Activated CD4-positive, alpha-beta T cell treated with anti-CD3 and anti-CD28 coated beads, Interleukin-2, amount 10 ng/mL, durations not matched to agents 7 days and 5 days (primary cell): ENCODE results near the gene ADRA2B. TPM values are rescaled to one million over a fixed set of nuclear protein-coding genes. Genes with fewer than 3 reads are reported as not detected.
A peak's percentile ranks its signal among the peaks of the same experiment; 100 is the strongest.

Source experiments
- CTCF ChIA-PET: fragments of 350-600 bp; sonication (Branson Sonifier 250); formaldehyde crosslinking; loops from one replicate; lab custom pipeline; 2021; ENCODE audit warnings: antibody characterized with exemption; lab: Charles Lee
- POLR2A ChIA-PET: fragments of 350-600 bp; sonication (Branson Sonifier 250); formaldehyde crosslinking; loops from one replicate; lab custom pipeline; 2021; ENCODE audit warnings: antibody characterized with exemption; lab: Charles Lee
- DNase-seq: peaks from one replicate; pipeline ENCODE4 v3.0.0-alpha.2; 2020
- H3K27ac Mint-ChIP-seq: one replicate; pipeline ENCODE4 v1.8.0; 2021; ENCODE audit warnings: mild to moderate bottlenecking, moderate library complexity, mixed read lengths
- H3K27me3 Mint-ChIP-seq: one replicate; pipeline ENCODE4 v1.8.0; 2021; ENCODE audit warnings: mixed read lengths
- H3K36me3 Mint-ChIP-seq: one replicate; pipeline ENCODE4 v1.8.0; 2021; ENCODE audit warnings: low read depth, mixed read lengths
- H3K4me1 Mint-ChIP-seq: one replicate; pipeline ENCODE4 v1.8.0; 2021; ENCODE audit warnings: mixed read lengths
- H3K4me3 Mint-ChIP-seq: one replicate; pipeline ENCODE4 v1.8.0; 2021; ENCODE audit warnings: mild to moderate bottlenecking, moderate library complexity, mixed read lengths
- H3K9me3 Mint-ChIP-seq: one replicate; pipeline ENCODE4 v1.8.0; 2021; ENCODE audit warnings: mixed read lengths
- total RNA-seq, 2 experiments: library from RNA; stranded (reverse); gene quantifications; one replicate each; pipeline ENCODE4 v1.2.3, GENCODE V29; 2021

Gene ADRA2B
- total RNA-seq, 2 experiments from 2014 or later, result 0.06 TPM; not detected in 1

DNA sequence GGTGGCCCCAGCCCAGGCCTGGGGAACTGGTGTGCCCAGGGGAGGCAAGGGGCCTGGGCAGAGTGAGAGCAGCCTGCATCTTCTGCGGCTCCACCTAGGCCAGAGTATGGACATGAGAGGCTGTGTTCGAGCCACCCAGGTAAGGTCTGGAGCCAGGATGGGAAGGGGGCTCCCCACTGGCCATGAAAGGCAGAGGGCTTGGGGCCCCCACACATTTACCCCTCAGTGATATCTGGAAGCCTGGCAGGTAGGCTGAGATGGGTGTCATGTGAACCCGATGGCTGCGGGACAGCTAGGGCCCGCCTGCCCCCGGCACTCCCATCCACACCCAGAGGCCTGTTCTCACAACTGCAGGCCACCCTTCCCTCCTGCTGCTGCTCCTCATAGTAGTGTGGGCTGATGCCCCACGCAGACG is 13.2 kb downstream of the ADRA2B start:
- Mint-ChIP-seq H3K27me3 (no peaks in the 10 kb centered on the region), H3K36me3 (peaks cover 2% of the 10 kb centered on the region), H3K27ac (no peak overlapping the region), H3K4me1 (no peaks in the 10 kb centered on the region), H3K4me3 (no peak overlapping the region), H3K9me3 (peaks cover 12% of the 10 kb centered on the region)
- CTCF ChIA-PET, result interaction anchor here (1.2 kb wide), 1 partner anchor 11 kb away, joined by 7 read pairs; no protein-coding TSS in a partner anchor
- DNase-seq, result no peak
- POLR2A ChIA-PET, result no interaction called here

DNA sequence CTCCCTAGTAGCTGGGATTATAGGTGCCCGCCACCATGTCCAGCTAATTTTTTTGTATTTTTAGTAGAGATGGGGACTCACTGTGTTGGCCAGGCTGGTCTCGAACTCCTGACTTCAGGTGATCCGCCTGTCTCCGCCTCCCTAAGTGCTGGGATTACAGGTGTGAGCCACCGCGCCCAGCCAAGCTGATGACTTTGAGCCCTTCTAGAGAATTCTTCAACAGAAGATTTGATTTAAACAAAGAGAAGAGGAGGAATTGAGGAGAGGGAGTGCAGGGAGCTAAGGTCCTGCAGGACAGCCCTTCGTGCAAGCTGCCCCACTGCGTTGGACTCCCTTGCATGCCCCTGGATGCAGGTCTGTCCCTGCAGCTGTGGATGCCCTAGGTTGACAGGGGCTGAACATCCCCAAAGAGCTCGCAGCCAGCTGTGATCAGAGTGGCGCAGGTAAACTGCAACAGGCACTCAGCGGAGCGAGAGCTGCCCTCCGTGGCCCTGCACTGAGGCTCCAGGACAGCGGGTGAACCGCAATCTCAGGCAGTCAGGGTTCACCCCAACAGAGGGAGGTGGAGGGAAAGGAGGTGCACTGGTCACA is 13.7 kb downstream of the ADRA2B start:
- Mint-ChIP-seq H3K4me3 (no peak overlapping the region), H3K27ac (no peak overlapping the region), H3K9me3 (peaks cover 12% of the 10 kb centered on the region), H3K27me3 (no peaks in the 10 kb centered on the region), H3K4me1 (no peaks in the 10 kb centered on the region), H3K36me3 (peaks cover 2% of the 10 kb centered on the region)
- no peak for DNase-seq
- ChIA-PET CTCF (interaction anchor here (1.0 to 1.2 kb wide), 3 partner anchors 11 to 81 kb away, joined by 3 to 7 read pairs (median 4); partner anchors contain the start of gene ADRA2B), POLR2A (no interaction called here)

DNA sequence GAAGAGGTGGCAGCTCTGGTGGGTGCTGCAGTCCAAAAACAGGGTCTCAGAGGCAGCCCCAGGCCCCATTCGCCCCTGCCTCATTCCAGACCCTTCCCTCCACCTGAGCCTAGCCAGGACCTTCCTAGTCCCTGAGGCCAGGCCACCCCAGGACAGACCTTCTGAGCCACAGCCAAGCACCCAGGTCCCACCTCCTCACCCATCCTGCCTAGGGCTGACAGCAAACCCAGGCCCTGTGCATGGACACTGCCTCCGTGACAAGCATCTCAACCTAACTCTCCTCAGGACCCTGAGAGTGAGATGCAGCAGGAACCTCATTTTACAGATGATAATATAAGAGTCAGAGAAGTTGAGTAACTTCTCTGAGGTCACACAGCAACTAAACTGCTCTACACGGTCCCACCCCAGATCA is 15.5 kb downstream of the ADRA2B start:
- DNase-seq, result no peak
- ChIA-PET CTCF (no interaction called here), POLR2A (no interaction called here)
- peaks cover 2% of the 10 kb centered on the region for H3K36me3 Mint-ChIP-seq
- H3K4me1 Mint-ChIP-seq, result no peaks in the 10 kb centered on the region
- H3K9me3 Mint-ChIP-seq, result peaks cover 12% of the 10 kb centered on the region
- no peak overlapping the region for H3K27ac Mint-ChIP-seq
- H3K27me3 Mint-ChIP-seq, result no peaks in the 10 kb centered on the region
- H3K4me3 Mint-ChIP-seq, result no peak overlapping the region

DNA sequence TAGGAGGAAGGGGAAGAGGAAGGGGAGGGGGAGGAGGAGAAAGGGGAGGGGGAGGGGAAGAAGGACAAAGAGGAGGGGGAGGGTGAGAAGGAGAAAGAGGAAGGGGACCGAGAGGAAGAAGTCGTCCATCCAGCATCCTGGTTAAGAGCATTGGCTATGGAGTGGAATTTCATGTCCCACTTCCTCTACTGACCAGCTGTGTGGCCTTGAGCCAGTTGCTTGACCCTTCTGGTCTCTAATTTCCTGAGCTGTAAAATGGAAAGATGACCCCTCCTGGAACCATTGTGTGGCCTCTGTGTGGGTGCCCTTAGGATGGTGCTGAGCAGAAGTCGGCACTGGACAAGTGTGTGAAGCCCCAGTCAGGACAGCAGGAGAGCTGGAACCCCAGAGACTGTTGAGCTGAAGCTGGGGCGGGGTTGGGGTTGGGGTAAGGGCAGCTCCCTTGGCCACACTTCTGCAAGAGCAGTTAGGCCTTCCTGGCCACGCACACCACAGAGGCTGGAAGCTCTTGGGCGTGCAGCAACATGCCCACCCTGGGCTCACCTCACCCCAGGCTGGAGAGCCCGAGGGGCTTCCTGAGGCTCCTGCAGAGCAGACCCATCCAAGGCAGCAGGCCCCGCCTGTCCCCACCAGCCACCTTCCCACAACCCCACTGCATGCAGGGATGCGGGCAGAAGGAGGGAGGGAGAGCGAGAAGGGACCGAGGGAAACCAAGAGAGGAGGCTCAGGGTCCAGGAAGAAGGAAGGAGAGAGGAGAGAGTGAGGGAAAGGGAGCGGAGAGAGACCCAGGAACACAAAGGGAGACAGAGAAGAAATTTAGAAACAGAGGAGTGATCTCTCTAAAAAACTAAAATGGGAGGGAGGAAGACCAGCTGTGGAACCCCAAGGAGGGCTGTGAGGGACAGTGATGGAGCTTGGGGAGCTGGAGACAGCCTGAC is 16.2 kb downstream of the ADRA2B start:
- POLR2A ChIA-PET, result no interaction called here
- DNase-seq, result peak; percentile 3
- H3K36me3 Mint-ChIP-seq, result peaks cover 1% of the 10 kb centered on the region
- H3K9me3 Mint-ChIP-seq, result peaks cover 5% of the 10 kb centered on the region
- H3K4me1 Mint-ChIP-seq, result no peaks in the 10 kb centered on the region
- CTCF ChIA-PET, result interaction anchor here (0.9 to 1.7 kb wide), 2 partner anchors 17 to 74 kb away, joined by 3 to 4 read pairs; no protein-coding TSS in a partner anchor
- no peak overlapping the region for H3K4me3 Mint-ChIP-seq
- no peak overlapping the region for H3K27ac Mint-ChIP-seq
- peaks cover 3% of the 10 kb centered on the region for H3K27me3 Mint-ChIP-seq

DNA sequence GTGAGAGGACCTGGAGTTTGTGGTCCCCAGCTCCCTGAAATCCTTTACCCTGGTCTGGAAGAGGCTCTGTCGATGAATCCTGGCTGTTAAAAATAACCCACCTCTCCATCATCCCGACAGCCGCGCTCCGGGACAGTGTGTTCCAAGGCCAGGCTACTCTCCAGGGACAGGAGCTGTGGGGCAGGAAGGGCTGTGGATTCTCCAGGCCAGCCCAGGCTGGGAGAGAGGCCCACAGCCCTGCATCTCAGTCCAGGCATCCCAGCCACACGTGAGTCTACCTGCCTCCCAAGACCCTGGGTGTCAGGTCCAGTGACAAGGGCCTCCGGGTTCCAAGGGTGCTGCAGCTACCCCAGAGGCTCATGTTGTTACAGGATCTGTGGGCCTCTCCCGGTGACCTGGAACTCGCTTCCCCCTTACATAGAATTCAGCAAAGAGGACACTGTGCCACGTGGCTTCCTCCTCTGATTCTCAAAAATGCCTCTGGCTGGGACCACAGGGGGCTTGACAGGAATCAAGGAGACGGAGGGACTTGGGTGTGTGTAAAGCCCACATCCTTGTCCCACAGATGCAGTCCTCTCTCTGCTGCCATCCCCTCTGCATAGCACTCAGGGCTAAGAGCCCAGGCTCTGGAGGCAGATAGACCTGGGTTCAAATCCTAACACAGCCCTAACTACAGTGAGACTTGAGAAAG is 17.3 kb downstream of the ADRA2B start:
- no peaks in the 10 kb centered on the region for H3K36me3 Mint-ChIP-seq
- no peaks in the 10 kb centered on the region for H3K4me1 Mint-ChIP-seq
- H3K4me3 Mint-ChIP-seq, result no peak overlapping the region
- POLR2A ChIA-PET, result no interaction called here
- H3K9me3 Mint-ChIP-seq, result no peaks in the 10 kb centered on the region
- H3K27ac Mint-ChIP-seq, result no peak overlapping the region
- peaks cover 8% of the 10 kb centered on the region for H3K27me3 Mint-ChIP-seq
- CTCF ChIA-PET, result interaction anchor here (1.5 to 2.0 kb wide), 3 partner anchors 10 to 75 kb away, joined by 4 read pairs; no protein-coding TSS in a partner anchor
- DNase-seq, result no peak

DNA sequence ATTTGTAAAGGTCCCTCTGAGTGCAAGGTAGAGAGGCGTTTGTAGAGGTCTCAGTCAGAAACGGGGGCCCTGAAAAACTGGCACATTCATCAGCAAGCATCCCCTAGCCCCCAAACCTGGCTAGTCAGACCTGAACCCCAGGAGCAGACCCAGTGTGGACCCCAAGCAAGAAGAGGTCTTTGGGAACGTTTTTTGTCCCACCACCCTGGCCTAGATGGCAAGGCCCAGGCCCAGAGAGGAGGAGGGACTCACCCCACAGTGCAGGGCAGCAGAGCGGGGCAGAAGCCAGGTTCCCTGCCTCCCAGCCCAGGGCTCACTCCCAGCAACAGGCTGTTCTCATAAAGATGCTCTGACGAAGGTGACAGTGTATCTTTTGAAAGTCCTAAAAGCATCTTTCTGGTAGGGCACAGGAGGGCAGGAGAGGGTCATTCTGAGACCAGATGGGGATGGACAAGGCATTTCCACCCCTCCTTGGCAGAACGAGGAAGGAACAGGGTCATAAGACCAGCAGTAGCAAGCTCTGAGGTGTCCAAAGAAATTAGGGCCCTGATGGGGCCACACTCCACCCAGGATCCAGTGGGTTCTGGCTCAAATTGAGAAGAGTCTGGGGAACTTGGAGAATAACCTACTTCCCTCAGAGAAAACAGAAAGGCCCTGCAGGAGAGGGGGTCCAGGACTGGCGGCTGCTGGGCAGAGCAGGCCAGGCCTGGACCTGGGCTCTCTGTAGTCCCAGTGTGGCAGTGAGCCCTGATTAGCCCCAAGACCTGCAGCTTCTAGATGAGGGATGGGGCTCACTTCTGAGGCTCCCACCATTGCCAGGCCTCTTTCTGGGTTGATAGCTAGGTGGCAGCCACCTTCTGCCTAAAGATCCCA is 18.2 kb downstream of the ADRA2B start:
- no peaks in the 10 kb centered on the region for H3K36me3 Mint-ChIP-seq
- CTCF ChIA-PET, result interaction anchor here (1.5 to 2.0 kb wide), 3 partner anchors 9 to 76 kb away, joined by 4 read pairs; no protein-coding TSS in a partner anchor
- H3K4me3 Mint-ChIP-seq, result no peak overlapping the region
- POLR2A ChIA-PET, result no interaction called here
- H3K27me3 Mint-ChIP-seq, result peaks cover 14% of the 10 kb centered on the region
- no peaks in the 10 kb centered on the region for H3K4me1 Mint-ChIP-seq
- no peaks in the 10 kb centered on the region for H3K9me3 Mint-ChIP-seq
- no peak overlapping the region for H3K27ac Mint-ChIP-seq
- no peak for DNase-seq

DNA sequence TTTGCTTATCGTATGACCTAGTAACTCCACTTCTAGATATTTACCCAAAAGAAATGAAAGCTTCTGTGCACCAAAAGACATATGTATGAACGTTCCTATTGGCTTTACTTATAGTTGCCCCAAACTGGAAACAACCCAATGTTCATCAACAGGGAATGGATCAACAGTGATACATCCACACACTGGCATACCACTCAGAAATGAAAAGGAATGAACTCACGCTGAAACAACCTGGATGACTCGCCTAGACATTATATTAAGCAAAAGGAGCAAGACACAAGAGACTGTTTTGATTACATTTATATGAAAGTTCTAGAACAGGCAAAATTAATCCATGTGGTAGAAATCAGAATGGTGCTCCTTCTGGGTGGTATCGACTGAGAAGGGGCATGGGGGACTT is 18.9 kb downstream of the ADRA2B start:
- no peaks in the 10 kb centered on the region for H3K9me3 Mint-ChIP-seq
- H3K27me3 Mint-ChIP-seq, result peaks cover 14% of the 10 kb centered on the region
- H3K36me3 Mint-ChIP-seq, result no peaks in the 10 kb centered on the region
- ChIA-PET POLR2A (no interaction called here), CTCF (interaction anchor here (2.0 kb wide), 1 partner anchor 11 kb away, joined by 4 read pairs; no protein-coding TSS in a partner anchor)
- no peak overlapping the region for H3K27ac Mint-ChIP-seq
- H3K4me3 Mint-ChIP-seq, result no peak overlapping the region
- H3K4me1 Mint-ChIP-seq, result no peaks in the 10 kb centered on the region
- no peak for DNase-seq

DNA sequence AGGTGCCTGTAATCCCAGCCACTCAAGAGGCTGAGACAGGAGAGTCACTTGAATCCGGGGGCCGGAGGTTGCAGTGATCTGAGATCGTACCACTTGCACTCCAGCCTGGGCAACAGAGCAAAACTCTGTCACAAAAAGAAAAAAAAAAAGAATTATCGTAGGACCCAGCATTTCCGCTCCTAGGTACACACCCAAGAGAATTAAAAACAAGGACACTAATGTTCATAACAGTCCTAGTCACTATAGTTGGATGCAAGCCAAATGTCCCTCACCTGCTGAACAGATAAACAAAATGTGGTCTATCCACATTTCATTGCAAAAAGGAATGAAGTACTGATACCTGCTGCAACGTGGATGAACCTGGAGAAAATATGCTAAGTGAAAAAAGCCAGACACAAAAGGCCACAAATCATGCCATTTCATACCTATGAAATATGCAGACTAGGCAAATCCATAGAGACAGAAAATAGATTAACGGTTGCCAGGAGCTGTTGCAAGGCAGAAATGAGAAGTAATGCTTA is 21.2 kb downstream of the ADRA2B start:
- no peak overlapping the region for H3K27ac Mint-ChIP-seq
- no peak overlapping the region for H3K4me3 Mint-ChIP-seq
- CTCF ChIA-PET, result no interaction called here
- POLR2A ChIA-PET, result no interaction called here
- H3K27me3 Mint-ChIP-seq, result peaks cover 14% of the 10 kb centered on the region
- H3K4me1 Mint-ChIP-seq, result no peaks in the 10 kb centered on the region
- no peak for DNase-seq
- H3K36me3 Mint-ChIP-seq, result no peaks in the 10 kb centered on the region
- no peaks in the 10 kb centered on the region for H3K9me3 Mint-ChIP-seq

DNA sequence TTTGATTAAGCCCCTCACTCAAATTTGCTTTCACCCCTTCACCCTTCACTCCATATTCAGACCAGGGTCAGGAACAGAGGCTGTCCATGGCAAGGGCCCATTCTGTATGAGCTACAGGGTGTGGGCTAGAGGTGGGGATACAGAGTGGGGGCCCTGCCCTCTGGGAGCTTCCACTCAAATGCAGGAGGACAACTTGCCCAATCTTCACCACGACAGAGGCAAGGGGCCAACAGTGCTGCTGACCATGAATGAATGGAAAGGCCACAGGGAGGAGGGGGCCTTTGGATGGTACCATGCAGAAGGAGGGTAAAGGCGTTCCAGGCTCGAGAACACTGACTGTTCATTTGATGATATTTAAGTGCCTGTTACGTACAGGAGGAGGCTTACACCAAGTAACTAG is 22.8 kb downstream of the ADRA2B start:
- no peak overlapping the region for H3K4me3 Mint-ChIP-seq
- peaks cover 14% of the 10 kb centered on the region for H3K27me3 Mint-ChIP-seq
- H3K4me1 Mint-ChIP-seq, result no peaks in the 10 kb centered on the region
- no peak for DNase-seq
- H3K36me3 Mint-ChIP-seq, result no peaks in the 10 kb centered on the region
- ChIA-PET POLR2A (no interaction called here), CTCF (interaction anchor here (1.6 to 1.8 kb wide), 2 partner anchors 23 to 101 kb away, joined by 4 to 5 read pairs; no protein-coding TSS in a partner anchor)
- no peaks in the 10 kb centered on the region for H3K9me3 Mint-ChIP-seq
- no peak overlapping the region for H3K27ac Mint-ChIP-seq

DNA sequence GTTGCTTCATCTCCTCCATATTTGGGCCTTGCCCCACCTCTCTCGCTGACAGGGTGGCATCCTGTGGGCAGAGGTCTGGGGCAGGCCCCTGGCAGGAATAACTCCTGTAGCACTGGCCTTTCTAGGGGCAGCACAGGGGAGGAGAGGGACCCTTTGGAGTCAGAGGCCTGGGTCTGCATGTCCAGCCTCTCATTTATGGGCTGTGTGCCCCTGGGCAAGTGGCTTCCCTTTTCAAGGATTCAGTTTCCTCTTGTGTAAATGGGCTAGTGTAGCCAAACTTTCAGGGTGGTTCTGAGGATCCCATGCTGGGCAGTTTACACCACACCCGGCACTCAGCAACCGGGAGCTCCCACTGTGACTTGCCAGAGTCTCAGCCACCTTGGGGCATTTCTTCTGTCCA is 23.4 kb downstream of the ADRA2B start:
- no peak overlapping the region for H3K27ac Mint-ChIP-seq
- peak; percentile 3 for DNase-seq
- CTCF ChIA-PET, result interaction anchor here (1.6 to 1.8 kb wide), 2 partner anchors 24 to 100 kb away, joined by 4 to 5 read pairs; no protein-coding TSS in a partner anchor
- no peaks in the 10 kb centered on the region for H3K9me3 Mint-ChIP-seq
- no peaks in the 10 kb centered on the region for H3K4me1 Mint-ChIP-seq
- H3K36me3 Mint-ChIP-seq, result no peaks in the 10 kb centered on the region
- no peak overlapping the region for H3K4me3 Mint-ChIP-seq
- POLR2A ChIA-PET, result no interaction called here
- peaks cover 14% of the 10 kb centered on the region for H3K27me3 Mint-ChIP-seq

DNA sequence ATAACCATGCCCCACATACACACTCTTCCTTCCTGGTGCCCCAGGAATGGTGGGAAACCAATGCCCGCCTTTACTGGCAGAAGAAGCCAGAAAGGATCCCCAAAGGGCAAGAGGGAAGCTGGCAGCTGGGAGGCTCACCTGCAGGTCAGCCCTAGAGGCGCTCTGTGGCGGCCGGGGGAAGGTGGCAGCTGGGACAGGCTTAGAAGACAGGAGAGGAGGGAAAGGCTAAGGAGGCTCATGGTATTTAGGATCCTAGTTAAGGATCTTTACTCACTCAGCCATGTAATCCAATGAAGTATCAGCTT is 23.8 kb downstream of the ADRA2B start:
- Mint-ChIP-seq H3K9me3 (no peaks in the 10 kb centered on the region), H3K4me3 (no peak overlapping the region), H3K36me3 (no peaks in the 10 kb centered on the region), H3K4me1 (no peaks in the 10 kb centered on the region), H3K27ac (no peak overlapping the region), H3K27me3 (peaks cover 14% of the 10 kb centered on the region)
- CTCF ChIA-PET, result interaction anchor here (0.5 to 1.8 kb wide), 2 partner anchors 100 to 711 kb away, joined by 4 to 5 read pairs; no protein-coding TSS in a partner anchor
- POLR2A ChIA-PET, result no interaction called here
- no peak for DNase-seq
